ENCODE measurements around the gene MAD1L1. TPM values are rescaled to one million over a fixed set of nuclear protein-coding genes. Genes with fewer than 3 reads are reported as not detected.

MAD1L1 gene
- total RNA-seq, 1 experiment from 2014 or later = 46.7 TPM

DNA sequence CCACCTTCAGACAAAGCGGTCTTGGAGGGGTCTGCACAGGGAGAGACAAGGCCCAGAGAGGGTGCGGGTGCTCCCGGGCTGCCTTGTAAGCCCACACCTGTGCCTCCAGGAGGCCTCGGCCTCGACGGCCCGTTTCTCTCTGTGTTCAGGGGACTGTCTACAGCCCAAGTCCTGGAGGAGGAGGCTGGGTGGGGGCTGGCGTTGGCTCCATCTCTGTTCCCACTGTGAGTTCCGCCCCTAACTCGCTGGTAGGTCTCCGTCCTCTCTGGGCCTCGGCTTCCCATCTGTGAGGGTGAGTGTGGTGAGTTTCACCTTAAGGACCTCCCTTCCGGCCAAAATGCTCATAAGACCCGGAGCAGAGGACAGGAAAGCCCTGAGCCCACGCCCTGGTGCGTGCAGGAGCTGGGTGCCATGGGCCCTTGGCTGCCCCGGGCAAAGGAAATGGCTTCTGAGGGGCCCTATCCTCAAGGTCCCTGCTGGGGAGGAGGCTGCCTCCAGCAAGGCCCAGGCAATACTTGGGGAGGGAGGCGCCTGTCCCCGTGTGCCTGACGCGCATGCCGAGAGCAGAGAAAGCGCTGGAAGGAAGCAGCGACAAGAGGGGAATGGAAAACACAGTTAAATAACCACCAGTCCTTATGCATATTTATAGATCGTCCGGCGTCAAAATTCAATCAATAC is 285.8 kb downstream of the MAD1L1 start:
- no peaks in the 10 kb centered on the region for H3K4me1 ChIP-seq (ENCODE audit: insufficient read depth, low read length, poor library complexity, severe bottlenecking)
- H3K9me3 ChIP-seq (ENCODE audit: low read depth, low read length, poor library complexity, severe bottlenecking) = no peaks in the 10 kb centered on the region
- no peak overlapping the region for H3K4me3 ChIP-seq (ENCODE audit: low read depth, low read length, poor library complexity, severe bottlenecking)
- H3K27ac ChIP-seq (ENCODE audit: low read depth, low read length, poor library complexity, severe bottlenecking) = no peak overlapping the region
- CTCF ChIA-PET = no interaction called here
- intact Hi-C loops (cut with micrococcal nuclease; ENCODE audit: unreplicated experiment) = no loop called here
- no TSS peak for BruUV-seq (replicated peaks)
- no peak for DNase-seq (ENCODE audit: low spot score)
- no peaks in the 10 kb centered on the region for H3K27me3 ChIP-seq (replicated peaks; ENCODE audit: insufficient read depth, low read depth, low read length, poor library complexity)
- H3K36me3 ChIP-seq (ENCODE audit: insufficient read depth, low read length, poor library complexity, severe bottlenecking) = no peaks in the 10 kb centered on the region
- POLR2A ChIA-PET (ENCODE audit: low non-redundant PET) = no interaction called here
- TF ChIP-seq, protein P1, sequence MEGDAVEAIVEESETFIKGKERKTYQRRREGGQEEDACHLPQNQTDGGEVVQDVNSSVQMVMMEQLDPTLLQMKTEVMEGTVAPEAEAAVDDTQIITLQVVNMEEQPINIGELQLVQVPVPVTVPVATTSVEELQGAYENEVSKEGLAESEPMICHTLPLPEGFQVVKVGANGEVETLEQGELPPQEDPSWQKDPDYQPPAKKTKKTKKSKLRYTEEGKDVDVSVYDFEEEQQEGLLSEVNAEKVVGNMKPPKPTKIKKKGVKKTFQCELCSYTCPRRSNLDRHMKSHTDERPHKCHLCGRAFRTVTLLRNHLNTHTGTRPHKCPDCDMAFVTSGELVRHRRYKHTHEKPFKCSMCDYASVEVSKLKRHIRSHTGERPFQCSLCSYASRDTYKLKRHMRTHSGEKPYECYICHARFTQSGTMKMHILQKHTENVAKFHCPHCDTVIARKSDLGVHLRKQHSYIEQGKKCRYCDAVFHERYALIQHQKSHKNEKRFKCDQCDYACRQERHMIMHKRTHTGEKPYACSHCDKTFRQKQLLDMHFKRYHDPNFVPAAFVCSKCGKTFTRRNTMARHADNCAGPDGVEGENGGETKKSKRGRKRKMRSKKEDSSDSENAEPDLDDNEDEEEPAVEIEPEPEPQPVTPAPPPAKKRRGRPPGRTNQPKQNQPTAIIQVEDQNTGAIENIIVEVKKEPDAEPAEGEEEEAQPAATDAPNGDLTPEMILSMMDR (conservative IDR thresholded peaks at IDR 0.05; ENCODE audit: low read depth, low read length) = no peak
- no peak for TF ChIP-seq EZH2 (IDR thresholded peaks at IDR 0.05; ENCODE audit: borderline replicate concordance, low read depth, low read length, poor library complexity, severe bottlenecking)

DNA sequence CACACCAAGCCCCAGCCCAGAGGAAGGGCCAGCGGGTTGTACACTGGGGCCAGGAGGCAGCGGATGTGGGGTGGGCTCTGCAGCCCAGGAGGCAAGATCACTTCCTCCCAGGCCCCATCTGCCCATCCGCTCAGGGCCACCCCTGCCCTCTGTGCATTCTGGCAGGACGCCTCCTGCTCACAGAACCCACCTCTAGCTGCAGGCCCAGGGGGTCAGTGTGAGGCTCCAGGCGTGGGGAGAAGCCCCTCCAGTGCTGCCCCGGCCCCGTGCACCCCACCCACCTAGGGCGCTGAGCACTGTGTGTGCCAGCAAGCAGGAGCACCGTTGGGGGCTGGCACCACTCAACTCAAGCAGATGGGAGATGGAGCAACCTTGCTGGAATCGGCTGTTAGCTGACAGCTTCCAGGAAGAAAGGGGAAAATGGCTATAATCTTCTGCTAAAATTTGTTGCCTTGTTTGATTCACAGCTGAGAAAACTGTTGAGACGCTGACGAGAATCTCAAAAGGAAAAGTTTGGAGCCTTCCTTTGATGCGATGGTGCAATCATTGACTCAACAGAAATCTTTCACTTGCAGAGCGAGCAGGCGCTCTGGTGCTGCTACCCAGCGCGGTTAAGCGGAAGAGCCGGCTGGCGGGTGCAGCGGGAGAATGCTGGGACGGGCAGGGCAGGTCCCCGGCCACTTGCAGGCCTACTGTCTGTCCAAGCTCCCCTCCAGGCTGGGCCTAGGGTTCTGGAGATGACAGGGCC is 286.5 kb downstream of the MAD1L1 start:
- DNase-seq (ENCODE audit: low spot score) = no peak
- Histone ChIP-seq H3K27ac (ENCODE audit: low read depth, low read length, poor library complexity, severe bottlenecking) (no peak overlapping the region), H3K36me3 (ENCODE audit: insufficient read depth, low read length, poor library complexity, severe bottlenecking) (no peaks in the 10 kb centered on the region), H3K4me1 (ENCODE audit: insufficient read depth, low read length, poor library complexity, severe bottlenecking) (no peaks in the 10 kb centered on the region), H3K27me3 (replicated peaks; ENCODE audit: insufficient read depth, low read depth, low read length, poor library complexity) (no peaks in the 10 kb centered on the region), H3K4me3 (ENCODE audit: low read depth, low read length, poor library complexity, severe bottlenecking) (no peak overlapping the region), H3K9me3 (ENCODE audit: low read depth, low read length, poor library complexity, severe bottlenecking) (no peaks in the 10 kb centered on the region)
- BruUV-seq (replicated peaks) = no TSS peak
- ChIA-PET CTCF (no interaction called here), POLR2A (ENCODE audit: low non-redundant PET) (no interaction called here)
- intact Hi-C loops (cut with micrococcal nuclease; ENCODE audit: unreplicated experiment) = no loop called here
- TF ChIP-seq, protein P1 (conservative IDR thresholded peaks at IDR 0.05; ENCODE audit: low read depth, low read length) = no peak
- TF ChIP-seq EZH2 (IDR thresholded peaks at IDR 0.05; ENCODE audit: borderline replicate concordance, low read depth, low read length, poor library complexity, severe bottlenecking) = no peak

DNA sequence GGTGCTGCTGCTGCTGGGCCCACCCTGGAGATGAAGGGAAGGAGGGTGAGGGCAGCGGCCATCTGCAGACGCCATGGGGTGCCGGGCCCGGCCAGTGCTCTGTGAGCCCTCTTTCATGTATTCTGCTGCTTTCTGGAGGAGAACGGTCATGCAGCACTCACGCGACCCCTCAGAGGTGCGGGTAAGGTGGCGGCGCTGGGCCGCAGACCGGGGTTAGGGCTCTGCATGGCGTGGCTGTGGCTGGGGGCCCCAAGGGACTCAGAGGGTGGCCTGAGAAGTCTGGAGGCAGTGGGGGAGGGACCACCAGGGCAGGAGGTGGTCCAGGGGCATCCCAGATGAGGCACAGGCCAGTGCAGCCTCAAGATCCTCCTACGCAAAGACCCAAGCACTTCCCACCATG is 287.2 kb downstream of the MAD1L1 start:
- TF ChIP-seq, protein P1 (conservative IDR thresholded peaks at IDR 0.05; ENCODE audit: low read depth, low read length) = no peak
- no peak for TF ChIP-seq EZH2 (IDR thresholded peaks at IDR 0.05; ENCODE audit: borderline replicate concordance, low read depth, low read length, poor library complexity, severe bottlenecking)
- H3K4me1 ChIP-seq (ENCODE audit: insufficient read depth, low read length, poor library complexity, severe bottlenecking) = peaks cover 2% of the 10 kb centered on the region
- no peaks in the 10 kb centered on the region for H3K9me3 ChIP-seq (ENCODE audit: low read depth, low read length, poor library complexity, severe bottlenecking)
- H3K27ac ChIP-seq (ENCODE audit: low read depth, low read length, poor library complexity, severe bottlenecking) = no peak overlapping the region
- ChIA-PET POLR2A (ENCODE audit: low non-redundant PET) (no interaction called here), CTCF (no interaction called here)
- H3K4me3 ChIP-seq (ENCODE audit: low read depth, low read length, poor library complexity, severe bottlenecking) = no peak overlapping the region
- intact Hi-C loops (cut with micrococcal nuclease; ENCODE audit: unreplicated experiment) = no loop called here
- no peak for DNase-seq (ENCODE audit: low spot score)
- no peaks in the 10 kb centered on the region for H3K36me3 ChIP-seq (ENCODE audit: insufficient read depth, low read length, poor library complexity, severe bottlenecking)
- H3K27me3 ChIP-seq (replicated peaks; ENCODE audit: insufficient read depth, low read depth, low read length, poor library complexity) = no peaks in the 10 kb centered on the region
- no TSS peak for BruUV-seq (replicated peaks)
